ENCODE measurements around the gene TLR4. TPM values are rescaled to one million over a fixed set of nuclear protein-coding genes. Genes with fewer than 3 reads are reported as not detected.

TLR4 gene
- total RNA-seq, 1 donor from 2014 or later: 8.9 TPM

DNA sequence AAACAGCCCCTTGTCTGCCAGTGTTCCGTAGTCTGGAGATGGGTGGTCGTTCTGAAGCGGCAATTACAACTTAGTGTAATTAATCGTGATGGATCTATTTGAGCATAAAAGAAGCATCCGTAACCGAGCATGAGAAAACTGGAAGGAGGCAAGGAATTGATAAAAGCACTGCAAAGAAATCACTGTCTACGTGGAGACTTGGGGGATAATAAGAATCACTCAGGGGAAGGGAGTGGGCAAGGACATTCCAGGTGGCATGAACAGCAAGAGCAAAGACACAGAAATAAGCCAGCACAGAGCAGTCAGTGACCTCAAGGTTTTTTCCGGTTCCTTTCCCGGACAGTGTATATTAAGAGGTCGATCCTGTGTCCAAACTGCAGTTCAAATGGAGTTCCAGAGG lies 35.0 kb downstream of the TLR4 start:
- no peaks in the 10 kb centered on the region for H3K9me3 ChIP-seq (ENCODE audit: control insufficient read depth in 3 of 3, low read length in 3 of 3)
- no peaks in the 10 kb centered on the region for H3K36me3 ChIP-seq (ENCODE audit: control insufficient read depth in 3 of 3, insufficient read depth in 3 of 3, low read length in 3 of 3)
- H3K9ac ChIP-seq (ENCODE audit: low read depth in 1 of 3, low read length in 3 of 3): no peak overlapping the region
- H3K27me3 ChIP-seq (ENCODE audit: control insufficient read depth in 3 of 3, insufficient read depth in 3 of 3, low read length in 3 of 3): no peaks in the 10 kb centered on the region
- no peak overlapping the region for H3K4me3 ChIP-seq (ENCODE audit: low read length in 3 of 3)
- H3K4me1 ChIP-seq (ENCODE audit: control insufficient read depth in 3 of 3, insufficient read depth in 3 of 3, low read length in 3 of 3): peaks cover 7 to 21% (median 11%) of the 10 kb centered on the region in 3 donors
- no peak overlapping the region for H3K27ac ChIP-seq (ENCODE audit: low read depth, low read length)

DNA sequence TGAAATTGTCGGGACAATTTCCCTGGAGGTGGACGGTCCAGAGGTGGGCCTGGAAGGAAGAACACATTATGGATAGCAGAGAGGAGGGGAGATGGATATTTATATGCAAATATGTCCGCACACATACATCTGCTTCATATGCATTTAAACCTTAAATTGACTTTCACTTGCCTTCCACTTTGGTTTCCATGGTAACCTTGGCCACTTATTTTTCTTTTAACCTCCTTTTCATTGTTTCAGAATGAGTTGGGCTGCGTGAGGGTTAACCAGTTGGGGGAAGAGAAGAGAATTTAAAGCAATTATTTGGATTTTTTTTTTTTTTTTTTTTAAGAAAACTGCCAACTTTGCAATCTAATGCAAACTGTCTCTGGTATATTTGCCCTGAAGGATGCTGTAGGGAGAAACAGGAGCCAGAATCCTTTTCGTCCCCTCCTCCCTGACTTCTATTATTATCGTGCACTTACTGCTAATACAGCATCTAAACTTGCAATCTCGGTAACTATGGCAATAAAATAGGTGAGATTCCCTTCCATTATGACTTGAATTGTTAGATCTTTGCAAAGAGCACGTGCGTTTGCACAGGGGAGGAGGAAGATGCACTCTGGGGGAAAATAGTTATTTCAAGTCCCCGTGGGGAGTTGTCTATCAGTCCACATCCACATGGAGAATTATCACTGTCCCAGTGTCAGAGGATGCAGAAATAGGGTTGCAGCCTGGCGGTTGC lies 35.6 kb downstream of the TLR4 start:
- H3K36me3 ChIP-seq (ENCODE audit: control insufficient read depth in 3 of 3, insufficient read depth in 3 of 3, low read length in 3 of 3): no peaks in the 10 kb centered on the region
- no peak overlapping the region for H3K4me3 ChIP-seq (ENCODE audit: low read length in 3 of 3)
- H3K9me3 ChIP-seq (ENCODE audit: control insufficient read depth in 3 of 3, low read length in 3 of 3): no peaks in the 10 kb centered on the region
- no peaks in the 10 kb centered on the region for H3K27me3 ChIP-seq (ENCODE audit: control insufficient read depth in 3 of 3, insufficient read depth in 3 of 3, low read length in 3 of 3)
- H3K9ac ChIP-seq (ENCODE audit: low read depth in 1 of 3, low read length in 3 of 3): no peak overlapping the region
- H3K4me1 ChIP-seq (ENCODE audit: control insufficient read depth in 3 of 3, insufficient read depth in 3 of 3, low read length in 3 of 3): peaks cover 7 to 20% (median 11%) of the 10 kb centered on the region in 3 donors
- H3K27ac ChIP-seq (ENCODE audit: low read depth, low read length): no peak overlapping the region

DNA sequence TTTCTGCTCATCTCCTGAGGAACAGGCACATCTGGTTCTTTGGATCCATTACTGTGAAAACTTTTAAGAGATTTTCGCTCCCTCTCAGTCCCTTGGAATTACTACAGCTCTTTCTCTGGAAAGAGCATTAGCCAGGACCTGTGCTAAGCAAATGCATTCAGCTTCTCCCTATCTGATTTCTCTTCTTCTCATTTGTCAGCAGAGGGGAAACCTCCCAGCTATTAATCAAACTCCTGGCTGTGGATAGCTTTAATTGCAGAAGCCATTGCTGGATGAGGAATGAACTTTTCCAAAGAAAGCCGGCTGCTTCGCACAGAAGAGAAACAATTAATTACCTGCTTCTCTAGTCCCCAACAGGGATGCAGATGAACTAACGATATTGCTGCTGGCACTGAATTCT lies 37.9 kb downstream of the TLR4 start:
- Histone ChIP-seq H3K27ac (ENCODE audit: low read depth, low read length) (no peak overlapping the region), H3K9ac (ENCODE audit: low read depth in 1 of 3, low read length in 3 of 3) (no peak overlapping the region), H3K9me3 (ENCODE audit: control insufficient read depth in 3 of 3, low read length in 3 of 3) (no peaks in the 10 kb centered on the region), H3K36me3 (ENCODE audit: control insufficient read depth in 3 of 3, insufficient read depth in 3 of 3, low read length in 3 of 3) (no peaks in the 10 kb centered on the region), H3K4me1 (ENCODE audit: control insufficient read depth in 3 of 3, insufficient read depth in 3 of 3, low read length in 3 of 3) (peaks cover 9 to 19% (median 11%) of the 10 kb centered on the region in 3 donors), H3K27me3 (ENCODE audit: control insufficient read depth in 3 of 3, insufficient read depth in 3 of 3, low read length in 3 of 3) (peaks cover 0 to 2% (median 0%) of the 10 kb centered on the region in 3 donors), H3K4me3 (ENCODE audit: low read length in 3 of 3) (no peak overlapping the region)

DNA sequence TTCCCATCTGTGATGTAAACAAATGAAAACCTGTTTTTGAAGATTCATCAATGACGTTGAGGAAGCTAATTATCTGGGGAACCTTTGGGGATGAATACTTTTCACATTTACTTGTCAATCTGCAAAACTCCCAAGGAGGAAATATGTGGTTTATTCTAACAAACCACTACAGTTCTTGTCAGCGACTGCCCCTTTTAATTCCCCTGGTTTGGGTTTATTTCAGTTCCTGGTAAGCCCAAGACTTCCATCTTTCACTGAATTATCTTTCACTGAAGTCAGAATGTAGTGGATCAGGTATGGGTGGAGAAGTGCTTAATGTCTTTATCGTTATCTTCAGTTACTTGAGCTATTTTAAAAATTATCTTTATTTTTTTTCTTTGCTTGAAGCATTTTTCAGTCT lies 40.2 kb downstream of the TLR4 start:
- H3K4me1 ChIP-seq (ENCODE audit: control insufficient read depth in 3 of 3, insufficient read depth in 3 of 3, low read length in 3 of 3): peaks cover 0 to 6% (median 3%) of the 10 kb centered on the region in 3 donors
- no peaks in the 10 kb centered on the region for H3K9me3 ChIP-seq (ENCODE audit: control insufficient read depth in 3 of 3, low read length in 3 of 3)
- peak overlapping the region in 1 of 3 donors; percentile 73 for H3K4me3 ChIP-seq (ENCODE audit: low read length in 3 of 3)
- peak overlapping the region in 1 of 3 donors; percentile 18 for H3K9ac ChIP-seq (ENCODE audit: low read depth in 1 of 3, low read length in 3 of 3)
- H3K27me3 ChIP-seq (ENCODE audit: control insufficient read depth in 3 of 3, insufficient read depth in 3 of 3, low read length in 3 of 3): peaks cover 0 to 2% (median 0%) of the 10 kb centered on the region in 3 donors
- H3K36me3 ChIP-seq (ENCODE audit: control insufficient read depth in 3 of 3, insufficient read depth in 3 of 3, low read length in 3 of 3): no peaks in the 10 kb centered on the region
- no peak overlapping the region for H3K27ac ChIP-seq (ENCODE audit: low read depth, low read length)

DNA sequence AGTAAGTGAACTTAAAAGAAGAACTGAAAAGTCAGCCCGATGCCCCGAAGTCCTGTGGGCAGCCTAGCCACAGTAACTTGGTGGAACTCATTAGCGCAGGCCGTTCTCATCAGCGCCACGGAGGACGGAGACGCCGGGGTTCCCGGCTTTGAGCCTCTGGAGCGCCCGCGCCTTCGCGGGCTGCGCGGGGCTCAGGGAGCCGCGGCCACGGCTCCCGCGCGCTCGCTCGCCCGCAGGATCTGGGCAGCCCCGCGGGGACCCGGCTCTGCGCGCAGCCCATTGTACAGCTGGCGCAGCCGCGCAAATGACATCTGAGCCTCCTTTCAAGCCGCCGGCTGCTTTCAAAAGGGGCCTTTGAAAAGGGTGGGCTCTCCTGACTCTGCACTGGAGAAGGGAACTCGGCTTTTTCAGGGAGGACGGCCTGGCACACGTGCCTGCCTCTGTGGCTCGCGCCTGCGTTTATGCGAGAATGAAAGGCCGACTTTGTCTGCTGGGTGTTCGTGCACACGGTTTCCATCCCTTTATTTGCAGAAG lies 40.7 kb downstream of the TLR4 start:
- H3K9ac ChIP-seq (ENCODE audit: low read depth in 1 of 3, low read length in 3 of 3): peak overlapping the region; percentile 18 to 68 (median 63)
- no peak overlapping the region for H3K27ac ChIP-seq (ENCODE audit: low read depth, low read length)
- H3K4me3 ChIP-seq (ENCODE audit: low read length in 3 of 3): peak overlapping the region; percentile 64 to 73 (median 66)
- H3K9me3 ChIP-seq (ENCODE audit: control insufficient read depth in 3 of 3, low read length in 3 of 3): no peaks in the 10 kb centered on the region
- H3K36me3 ChIP-seq (ENCODE audit: control insufficient read depth in 3 of 3, insufficient read depth in 3 of 3, low read length in 3 of 3): no peaks in the 10 kb centered on the region
- peaks cover 0 to 2% (median 0%) of the 10 kb centered on the region in 3 donors for H3K27me3 ChIP-seq (ENCODE audit: control insufficient read depth in 3 of 3, insufficient read depth in 3 of 3, low read length in 3 of 3)
- peaks cover 0 to 6% (median 3%) of the 10 kb centered on the region in 3 donors for H3K4me1 ChIP-seq (ENCODE audit: control insufficient read depth in 3 of 3, insufficient read depth in 3 of 3, low read length in 3 of 3)

DNA sequence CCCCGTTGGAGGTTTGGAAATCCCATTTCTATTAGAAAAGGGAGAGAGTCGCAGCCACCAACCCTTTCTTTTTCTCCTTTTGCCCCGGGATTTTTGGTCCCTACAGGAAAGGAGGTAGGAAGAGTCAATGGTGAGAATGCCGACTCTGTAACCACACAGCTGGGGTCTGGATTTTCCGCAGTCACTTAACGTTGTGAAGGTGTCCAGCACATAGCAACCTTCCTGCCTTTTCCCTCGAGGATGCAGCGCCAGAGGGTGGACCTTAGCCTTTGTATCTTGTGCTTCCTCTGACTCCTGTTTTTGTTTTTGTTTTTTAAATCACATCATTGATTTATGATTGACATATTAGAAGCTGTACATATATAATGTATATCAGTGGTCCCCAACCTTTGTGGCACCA lies 41.4 kb downstream of the TLR4 start:
- Histone ChIP-seq H3K27me3 (ENCODE audit: control insufficient read depth in 3 of 3, insufficient read depth in 3 of 3, low read length in 3 of 3) (peaks cover 0 to 2% (median 0%) of the 10 kb centered on the region in 3 donors), H3K4me1 (ENCODE audit: control insufficient read depth in 3 of 3, insufficient read depth in 3 of 3, low read length in 3 of 3) (peaks cover 0 to 6% (median 3%) of the 10 kb centered on the region in 3 donors), H3K9me3 (ENCODE audit: control insufficient read depth in 3 of 3, low read length in 3 of 3) (no peaks in the 10 kb centered on the region), H3K36me3 (ENCODE audit: control insufficient read depth in 3 of 3, insufficient read depth in 3 of 3, low read length in 3 of 3) (no peaks in the 10 kb centered on the region), H3K9ac (ENCODE audit: low read depth in 1 of 3, low read length in 3 of 3) (no peak overlapping the region), H3K27ac (ENCODE audit: low read depth, low read length) (no peak overlapping the region), H3K4me3 (ENCODE audit: low read length in 3 of 3) (peak overlapping the region in 1 of 3 donors; percentile 73)

DNA sequence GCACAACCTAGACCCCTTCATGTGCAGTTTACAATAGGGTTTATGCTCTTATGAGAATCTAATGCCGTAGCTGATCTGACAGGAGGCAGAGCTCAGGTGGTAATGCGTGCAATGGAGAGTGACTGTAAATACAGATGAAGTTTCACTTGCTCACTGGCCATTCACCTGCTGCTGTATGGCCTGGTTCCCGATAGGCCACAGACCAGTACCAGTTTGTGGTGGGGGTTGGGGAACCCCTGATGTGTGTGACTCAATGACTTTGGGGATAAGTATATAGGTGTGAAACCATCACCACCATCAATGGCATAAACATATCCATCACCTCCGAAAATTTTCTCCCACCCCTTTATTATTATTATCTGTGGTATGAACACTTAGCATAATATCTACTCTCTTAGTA lies 42.1 kb downstream of the TLR4 start:
- no peak overlapping the region for H3K9ac ChIP-seq (ENCODE audit: low read depth in 1 of 3, low read length in 3 of 3)
- H3K27me3 ChIP-seq (ENCODE audit: control insufficient read depth in 3 of 3, insufficient read depth in 3 of 3, low read length in 3 of 3): peaks cover 0 to 2% (median 0%) of the 10 kb centered on the region in 3 donors
- peaks cover 0 to 6% (median 3%) of the 10 kb centered on the region in 3 donors for H3K4me1 ChIP-seq (ENCODE audit: control insufficient read depth in 3 of 3, insufficient read depth in 3 of 3, low read length in 3 of 3)
- H3K27ac ChIP-seq (ENCODE audit: low read depth, low read length): no peak overlapping the region
- no peaks in the 10 kb centered on the region for H3K9me3 ChIP-seq (ENCODE audit: control insufficient read depth in 3 of 3, low read length in 3 of 3)
- H3K4me3 ChIP-seq (ENCODE audit: low read length in 3 of 3): no peak overlapping the region
- no peaks in the 10 kb centered on the region for H3K36me3 ChIP-seq (ENCODE audit: control insufficient read depth in 3 of 3, insufficient read depth in 3 of 3, low read length in 3 of 3)

DNA sequence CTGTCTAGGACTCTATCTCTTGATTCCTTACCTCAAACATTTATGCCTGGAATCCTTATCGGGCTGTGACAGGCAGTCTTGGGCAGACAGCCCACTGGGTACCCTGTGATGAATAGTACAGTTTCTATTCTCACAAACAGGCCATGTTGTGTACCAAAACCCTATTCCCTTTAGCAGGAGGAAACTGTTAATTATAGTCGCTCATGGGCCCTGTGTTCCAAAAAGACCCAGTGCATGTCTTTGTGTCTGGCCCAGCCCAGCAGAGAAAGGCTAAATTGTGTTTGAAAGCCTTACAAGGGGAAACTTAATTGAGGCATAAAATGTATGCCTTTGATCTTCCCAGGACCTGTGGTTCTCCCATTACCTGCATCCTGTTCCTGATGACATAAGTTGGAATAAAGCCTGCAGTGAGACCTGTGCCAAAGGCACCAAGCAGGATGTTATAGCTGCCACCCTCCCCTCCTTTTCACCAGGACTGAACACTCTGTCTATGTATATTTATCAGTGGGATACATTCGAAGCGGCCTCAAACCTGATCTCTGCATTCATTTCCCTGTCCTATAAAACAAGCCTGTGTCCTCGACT lies 43.3 kb downstream of the TLR4 start:
- Histone ChIP-seq H3K9ac (ENCODE audit: low read depth in 1 of 3, low read length in 3 of 3) (no peak overlapping the region), H3K4me1 (ENCODE audit: control insufficient read depth in 3 of 3, insufficient read depth in 3 of 3, low read length in 3 of 3) (peaks cover 0 to 6% (median 3%) of the 10 kb centered on the region in 3 donors), H3K9me3 (ENCODE audit: control insufficient read depth in 3 of 3, low read length in 3 of 3) (no peaks in the 10 kb centered on the region), H3K27ac (ENCODE audit: low read depth, low read length) (no peak overlapping the region), H3K4me3 (ENCODE audit: low read length in 3 of 3) (no peak overlapping the region), H3K27me3 (ENCODE audit: control insufficient read depth in 3 of 3, insufficient read depth in 3 of 3, low read length in 3 of 3) (peaks cover 0 to 2% (median 0%) of the 10 kb centered on the region in 3 donors), H3K36me3 (ENCODE audit: control insufficient read depth in 3 of 3, insufficient read depth in 3 of 3, low read length in 3 of 3) (no peaks in the 10 kb centered on the region)

DNA sequence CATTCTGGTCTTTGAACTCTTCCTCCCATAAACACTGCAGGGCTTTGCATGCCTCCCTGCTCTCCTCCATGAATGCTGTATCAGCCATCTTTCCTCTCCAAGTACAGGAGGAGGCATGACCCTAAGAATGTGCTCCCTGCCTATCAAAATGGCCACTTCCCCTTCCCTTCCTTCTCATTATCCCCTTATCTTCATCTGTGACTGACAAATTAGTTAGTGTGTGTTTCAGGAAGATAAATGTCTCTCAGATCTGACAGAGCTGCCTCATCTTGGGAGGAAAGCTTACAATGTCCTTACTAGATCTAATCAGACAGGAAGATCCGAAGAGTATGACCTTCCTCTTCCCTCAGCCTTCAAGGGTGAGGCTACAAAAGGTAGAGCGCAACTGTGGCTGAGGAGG lies 46.2 kb downstream of the TLR4 start:
- Histone ChIP-seq H3K9ac (ENCODE audit: low read depth in 1 of 3, low read length in 3 of 3) (no peak overlapping the region), H3K27ac (ENCODE audit: low read depth, low read length) (no peak overlapping the region), H3K4me1 (ENCODE audit: control insufficient read depth in 3 of 3, insufficient read depth in 3 of 3, low read length in 3 of 3) (peaks cover 0 to 2% (median 0%) of the 10 kb centered on the region in 3 donors), H3K4me3 (ENCODE audit: low read length in 3 of 3) (no peak overlapping the region), H3K27me3 (ENCODE audit: control insufficient read depth in 3 of 3, insufficient read depth in 3 of 3, low read length in 3 of 3) (peaks cover 0 to 2% (median 0%) of the 10 kb centered on the region in 3 donors), H3K9me3 (ENCODE audit: control insufficient read depth in 3 of 3, low read length in 3 of 3) (no peaks in the 10 kb centered on the region), H3K36me3 (ENCODE audit: control insufficient read depth in 3 of 3, insufficient read depth in 3 of 3, low read length in 3 of 3) (no peaks in the 10 kb centered on the region)

DNA sequence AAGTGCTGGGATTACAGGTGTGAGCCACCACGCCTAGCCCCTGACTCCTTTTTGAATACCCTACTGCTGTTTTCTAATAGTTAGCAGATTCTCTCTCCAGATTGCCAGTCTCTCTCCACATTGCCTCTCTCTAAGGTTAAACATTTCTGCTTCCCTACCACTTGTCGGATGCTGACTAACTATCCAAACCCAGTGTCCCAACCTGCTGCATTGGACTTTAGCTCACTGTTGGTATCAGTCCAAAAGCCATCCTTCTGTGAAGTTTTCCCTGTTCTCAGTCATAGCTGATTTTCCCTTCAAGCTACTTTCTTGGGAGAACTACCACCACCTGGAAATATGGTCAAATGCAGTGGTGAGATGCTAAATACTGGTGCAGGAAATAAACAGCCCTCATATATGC lies 48.7 kb downstream of the TLR4 start:
- Histone ChIP-seq H3K9me3 (ENCODE audit: control insufficient read depth in 3 of 3, low read length in 3 of 3) (no peaks in the 10 kb centered on the region), H3K27me3 (ENCODE audit: control insufficient read depth in 3 of 3, insufficient read depth in 3 of 3, low read length in 3 of 3) (no peaks in the 10 kb centered on the region), H3K27ac (ENCODE audit: low read depth, low read length) (no peak overlapping the region), H3K9ac (ENCODE audit: low read depth in 1 of 3, low read length in 3 of 3) (no peak overlapping the region), H3K4me3 (ENCODE audit: low read length in 3 of 3) (no peak overlapping the region), H3K36me3 (ENCODE audit: control insufficient read depth in 3 of 3, insufficient read depth in 3 of 3, low read length in 3 of 3) (no peaks in the 10 kb centered on the region), H3K4me1 (ENCODE audit: control insufficient read depth in 3 of 3, insufficient read depth in 3 of 3, low read length in 3 of 3) (no peaks in the 10 kb centered on the region)
